GM12892 (cell line): ENCODE results near the gene STARD9.

Source experiments
- POLR2A ChIP-seq: IDR thresholded peaks from 2 replicates; pipeline ENCODE4 v1.6.1; 2011; ENCODE audit warnings: low read depth, low read length, control low read depth
- POLR2AphosphoS5 ChIP-seq: IDR thresholded peaks from 2 replicates; pipeline ENCODE4 v1.6.1; 2011; ENCODE audit warnings: low read depth, low read length, control low read depth

- TF ChIP-seq POLR2AphosphoS5 (no peak), POLR2A (no peak)
Measured at GRCh38 chr15:42707068-42707467, 131.7 kb downstream of the STARD9 start.
